Tibial nerve (tissue), 4 donors: ENCODE data around the gene HOXB9.

Source experiments
- EP300 ChIP-seq, 2 donors: sonication (generic); formaldehyde crosslinking; IDR thresholded peaks; one replicate each; pipeline ENCODE4 v1.6.1; 2017; ENCODE audit warnings: antibody characterized with exemption in 2 of 2, mild to moderate bottlenecking in 1 of 2
- POLR2A ChIP-seq, 2 donors: fragments of 450-650 bp; IDR thresholded peaks; one replicate each; pipeline ENCODE4 v1.6.1; 2017; ENCODE audit warnings: antibody characterized with exemption in 2 of 2, mild to moderate bottlenecking in 2 of 2, moderate library complexity in 2 of 2
- TF ChIP-seq, protein P1 (sequence below), 5 experiments: fragments of 200-600 bp in 3 of 5; fragments of 450-650 bp in 2 of 5; sonication (generic) in 3 of 5; IDR thresholded peaks; one replicate each; pipeline ENCODE4 v1.5.1; 2016 to 2019; ENCODE audit warnings: antibody characterized with exemption in 5 of 5, mild to moderate bottlenecking in 3 of 5, moderate library complexity in 2 of 5

DNA sequence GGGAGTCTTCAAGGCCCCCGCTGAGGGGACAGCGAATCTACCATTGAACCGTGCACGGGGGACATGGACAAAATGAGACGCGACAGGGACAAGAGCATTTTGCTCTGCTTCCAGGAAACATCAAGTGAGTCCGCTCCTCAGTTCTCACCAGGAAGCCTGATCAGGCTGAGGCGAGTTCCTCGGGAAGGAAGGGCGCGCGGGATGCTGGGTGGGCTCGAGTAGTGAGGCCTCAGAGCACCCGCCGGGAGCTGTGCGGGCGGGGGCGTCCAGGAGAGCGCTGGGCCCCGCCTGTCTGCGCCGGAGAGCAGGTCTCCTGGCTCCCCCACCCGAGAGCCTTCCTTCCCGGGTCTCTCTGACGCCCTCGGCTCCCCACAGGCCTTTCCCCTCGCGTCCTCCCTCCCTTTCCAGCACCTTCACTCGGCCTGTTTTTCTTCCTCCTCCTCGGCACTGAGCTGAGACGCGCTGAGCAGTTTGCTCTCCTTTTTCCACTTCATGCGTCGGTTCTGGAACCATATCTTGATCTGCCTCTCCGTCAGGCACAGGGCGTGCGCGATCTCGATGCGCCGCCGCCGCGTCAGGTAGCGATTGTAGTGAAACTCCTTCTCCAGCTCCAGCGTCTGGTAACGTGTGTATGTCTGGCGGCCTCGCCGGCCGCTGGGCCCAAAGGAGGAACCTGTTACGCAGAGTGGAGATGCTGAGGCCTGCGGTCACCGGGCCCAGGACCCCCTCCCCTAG, 30.0 kb downstream of the HOXB9 start:
- TF ChIP-seq, protein P1, sequence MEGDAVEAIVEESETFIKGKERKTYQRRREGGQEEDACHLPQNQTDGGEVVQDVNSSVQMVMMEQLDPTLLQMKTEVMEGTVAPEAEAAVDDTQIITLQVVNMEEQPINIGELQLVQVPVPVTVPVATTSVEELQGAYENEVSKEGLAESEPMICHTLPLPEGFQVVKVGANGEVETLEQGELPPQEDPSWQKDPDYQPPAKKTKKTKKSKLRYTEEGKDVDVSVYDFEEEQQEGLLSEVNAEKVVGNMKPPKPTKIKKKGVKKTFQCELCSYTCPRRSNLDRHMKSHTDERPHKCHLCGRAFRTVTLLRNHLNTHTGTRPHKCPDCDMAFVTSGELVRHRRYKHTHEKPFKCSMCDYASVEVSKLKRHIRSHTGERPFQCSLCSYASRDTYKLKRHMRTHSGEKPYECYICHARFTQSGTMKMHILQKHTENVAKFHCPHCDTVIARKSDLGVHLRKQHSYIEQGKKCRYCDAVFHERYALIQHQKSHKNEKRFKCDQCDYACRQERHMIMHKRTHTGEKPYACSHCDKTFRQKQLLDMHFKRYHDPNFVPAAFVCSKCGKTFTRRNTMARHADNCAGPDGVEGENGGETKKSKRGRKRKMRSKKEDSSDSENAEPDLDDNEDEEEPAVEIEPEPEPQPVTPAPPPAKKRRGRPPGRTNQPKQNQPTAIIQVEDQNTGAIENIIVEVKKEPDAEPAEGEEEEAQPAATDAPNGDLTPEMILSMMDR (IDR thresholded peaks at IDR 0.05), result no peak
- TF ChIP-seq EP300 (IDR thresholded peaks at IDR 0.05), result no peak
- no peak for TF ChIP-seq POLR2A (IDR thresholded peaks at IDR 0.05)
